GM23338 (cell line): ENCODE data around the gene SND1.

Experiments
- CREB1 ChIP-seq: fragments of 250-450 bp; sonication (Bioruptor Pico); IDR thresholded peaks from 2 replicates; pipeline ENCODE4 v1.5.0; 2020; ENCODE audit warnings: low read depth, mild to moderate bottlenecking, moderate library complexity
- EZH2 ChIP-seq: fragments of 200-600 bp; sonication (generic); IDR thresholded peaks from one replicate; pipeline ENCODE4 v1.8.0; 2017; ENCODE audit warnings: antibody characterized with exemption, mild to moderate bottlenecking, low read depth; ENCODE audit not compliant: unreplicated experiment
- EZH2phosphoT487 ChIP-seq: fragments of 200-600 bp; sonication (generic); IDR thresholded peaks from one replicate; pipeline ENCODE4 v1.8.1; 2018; ENCODE audit warnings: antibody characterized with exemption; ENCODE audit not compliant: unreplicated experiment
- NANOG ChIP-seq: IDR thresholded peaks from 2 replicates; pipeline ENCODE4 v1.6.1; 2016; ENCODE audit warnings: antibody characterized with exemption, borderline replicate concordance
- POLR2AphosphoS5 ChIP-seq: IDR thresholded peaks from 2 replicates; pipeline ENCODE4 v1.6.1; 2016; ENCODE audit warnings: antibody characterized with exemption, low read depth
- ZNF114 ChIP-seq: fragments of 250-450 bp; sonication (Bioruptor Pico); IDR thresholded peaks from 2 replicates; pipeline ENCODE4 v1.5.0; 2020; ENCODE audit warnings: mild to moderate bottlenecking, moderate library complexity
- ZNF331 ChIP-seq: fragments of 250-450 bp; sonication (Bioruptor Pico); IDR thresholded peaks from 2 replicates; pipeline ENCODE4 v1.5.0; 2020; ENCODE audit warnings: low read depth, mild to moderate bottlenecking, moderate library complexity
- TF ChIP-seq, protein P1 (sequence below), 2 experiments: fragments of 200-600 bp in 1 of 2; sonication (generic) in 1 of 2; conservative IDR thresholded peaks; 2 replicates each; pipeline versions ENCODE4 v1.5.1 to v1.6.1; 2016 to 2017; ENCODE audit warnings: antibody characterized with exemption in 2 of 2, low read depth in 2 of 2, mild to moderate bottlenecking in 2 of 2, moderate library complexity in 1 of 2
- TF ChIP-seq, protein P2 (sequence below): IDR thresholded peaks from one replicate; pipeline ENCODE4 v1.6.1; 2018; ENCODE audit warnings: antibody characterized with exemption; ENCODE audit not compliant: unreplicated experiment
- TF ChIP-seq, protein P3 (sequence below): IDR thresholded peaks from 2 replicates; pipeline ENCODE4 v1.6.1; 2016; ENCODE audit warnings: antibody characterized with exemption
- TF ChIP-seq, protein P4 (sequence below): fragments of 250-450 bp; sonication (Bioruptor Pico); IDR thresholded peaks from 2 replicates; pipeline ENCODE4 v1.5.0; 2020; ENCODE audit warnings: mild to moderate bottlenecking, moderate library complexity

DNA sequence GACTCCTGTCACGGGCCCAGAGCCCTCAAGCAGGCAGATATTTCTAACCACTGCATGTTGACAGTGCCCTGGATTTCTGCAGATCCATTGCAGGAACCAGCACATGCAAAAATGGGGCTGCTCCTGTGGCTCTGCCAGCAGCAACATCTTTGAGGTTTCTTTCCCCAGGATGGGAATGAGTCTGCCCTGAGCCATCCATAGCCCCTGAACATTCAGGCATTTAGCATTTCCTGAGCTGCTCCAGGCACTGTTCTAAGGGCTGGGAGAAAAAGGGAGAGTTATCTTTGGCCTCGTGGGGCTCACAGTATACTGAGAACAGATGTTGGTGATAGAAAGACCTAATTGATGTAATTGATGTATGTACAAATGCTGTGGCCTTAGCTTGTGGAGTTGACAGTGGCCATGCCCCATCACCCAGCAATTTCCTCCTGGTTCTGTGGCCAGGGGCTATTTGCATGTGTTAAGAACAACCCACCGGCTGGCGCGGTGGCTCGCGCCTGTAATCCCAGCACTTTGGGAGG, 445.3 kb downstream of the SND1 start:
- TF ChIP-seq, protein P1, sequence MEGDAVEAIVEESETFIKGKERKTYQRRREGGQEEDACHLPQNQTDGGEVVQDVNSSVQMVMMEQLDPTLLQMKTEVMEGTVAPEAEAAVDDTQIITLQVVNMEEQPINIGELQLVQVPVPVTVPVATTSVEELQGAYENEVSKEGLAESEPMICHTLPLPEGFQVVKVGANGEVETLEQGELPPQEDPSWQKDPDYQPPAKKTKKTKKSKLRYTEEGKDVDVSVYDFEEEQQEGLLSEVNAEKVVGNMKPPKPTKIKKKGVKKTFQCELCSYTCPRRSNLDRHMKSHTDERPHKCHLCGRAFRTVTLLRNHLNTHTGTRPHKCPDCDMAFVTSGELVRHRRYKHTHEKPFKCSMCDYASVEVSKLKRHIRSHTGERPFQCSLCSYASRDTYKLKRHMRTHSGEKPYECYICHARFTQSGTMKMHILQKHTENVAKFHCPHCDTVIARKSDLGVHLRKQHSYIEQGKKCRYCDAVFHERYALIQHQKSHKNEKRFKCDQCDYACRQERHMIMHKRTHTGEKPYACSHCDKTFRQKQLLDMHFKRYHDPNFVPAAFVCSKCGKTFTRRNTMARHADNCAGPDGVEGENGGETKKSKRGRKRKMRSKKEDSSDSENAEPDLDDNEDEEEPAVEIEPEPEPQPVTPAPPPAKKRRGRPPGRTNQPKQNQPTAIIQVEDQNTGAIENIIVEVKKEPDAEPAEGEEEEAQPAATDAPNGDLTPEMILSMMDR (conservative IDR thresholded peaks at IDR 0.05; ENCODE audit: low read depth in 2 of 2) = no peak
- TF ChIP-seq, protein P2, sequence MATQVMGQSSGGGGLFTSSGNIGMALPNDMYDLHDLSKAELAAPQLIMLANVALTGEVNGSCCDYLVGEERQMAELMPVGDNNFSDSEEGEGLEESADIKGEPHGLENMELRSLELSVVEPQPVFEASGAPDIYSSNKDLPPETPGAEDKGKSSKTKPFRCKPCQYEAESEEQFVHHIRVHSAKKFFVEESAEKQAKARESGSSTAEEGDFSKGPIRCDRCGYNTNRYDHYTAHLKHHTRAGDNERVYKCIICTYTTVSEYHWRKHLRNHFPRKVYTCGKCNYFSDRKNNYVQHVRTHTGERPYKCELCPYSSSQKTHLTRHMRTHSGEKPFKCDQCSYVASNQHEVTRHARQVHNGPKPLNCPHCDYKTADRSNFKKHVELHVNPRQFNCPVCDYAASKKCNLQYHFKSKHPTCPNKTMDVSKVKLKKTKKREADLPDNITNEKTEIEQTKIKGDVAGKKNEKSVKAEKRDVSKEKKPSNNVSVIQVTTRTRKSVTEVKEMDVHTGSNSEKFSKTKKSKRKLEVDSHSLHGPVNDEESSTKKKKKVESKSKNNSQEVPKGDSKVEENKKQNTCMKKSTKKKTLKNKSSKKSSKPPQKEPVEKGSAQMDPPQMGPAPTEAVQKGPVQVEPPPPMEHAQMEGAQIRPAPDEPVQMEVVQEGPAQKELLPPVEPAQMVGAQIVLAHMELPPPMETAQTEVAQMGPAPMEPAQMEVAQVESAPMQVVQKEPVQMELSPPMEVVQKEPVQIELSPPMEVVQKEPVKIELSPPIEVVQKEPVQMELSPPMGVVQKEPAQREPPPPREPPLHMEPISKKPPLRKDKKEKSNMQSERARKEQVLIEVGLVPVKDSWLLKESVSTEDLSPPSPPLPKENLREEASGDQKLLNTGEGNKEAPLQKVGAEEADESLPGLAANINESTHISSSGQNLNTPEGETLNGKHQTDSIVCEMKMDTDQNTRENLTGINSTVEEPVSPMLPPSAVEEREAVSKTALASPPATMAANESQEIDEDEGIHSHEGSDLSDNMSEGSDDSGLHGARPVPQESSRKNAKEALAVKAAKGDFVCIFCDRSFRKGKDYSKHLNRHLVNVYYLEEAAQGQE = no peak
- TF ChIP-seq ZNF114 (CRISPR knock-in tag) = no peak
- TF ChIP-seq POLR2AphosphoS5 = no peak
- no peak for TF ChIP-seq EZH2
- TF ChIP-seq, protein P3, sequence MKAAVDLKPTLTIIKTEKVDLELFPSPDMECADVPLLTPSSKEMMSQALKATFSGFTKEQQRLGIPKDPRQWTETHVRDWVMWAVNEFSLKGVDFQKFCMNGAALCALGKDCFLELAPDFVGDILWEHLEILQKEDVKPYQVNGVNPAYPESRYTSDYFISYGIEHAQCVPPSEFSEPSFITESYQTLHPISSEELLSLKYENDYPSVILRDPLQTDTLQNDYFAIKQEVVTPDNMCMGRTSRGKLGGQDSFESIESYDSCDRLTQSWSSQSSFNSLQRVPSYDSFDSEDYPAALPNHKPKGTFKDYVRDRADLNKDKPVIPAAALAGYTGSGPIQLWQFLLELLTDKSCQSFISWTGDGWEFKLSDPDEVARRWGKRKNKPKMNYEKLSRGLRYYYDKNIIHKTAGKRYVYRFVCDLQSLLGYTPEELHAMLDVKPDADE = no peak
- no peak for TF ChIP-seq EZH2phosphoT487
- TF ChIP-seq NANOG = no peak
- TF ChIP-seq CREB1 (CRISPR knock-in tag) = no peak
- TF ChIP-seq ZNF331 (CRISPR knock-in tag) = no peak
- TF ChIP-seq, protein P4, sequence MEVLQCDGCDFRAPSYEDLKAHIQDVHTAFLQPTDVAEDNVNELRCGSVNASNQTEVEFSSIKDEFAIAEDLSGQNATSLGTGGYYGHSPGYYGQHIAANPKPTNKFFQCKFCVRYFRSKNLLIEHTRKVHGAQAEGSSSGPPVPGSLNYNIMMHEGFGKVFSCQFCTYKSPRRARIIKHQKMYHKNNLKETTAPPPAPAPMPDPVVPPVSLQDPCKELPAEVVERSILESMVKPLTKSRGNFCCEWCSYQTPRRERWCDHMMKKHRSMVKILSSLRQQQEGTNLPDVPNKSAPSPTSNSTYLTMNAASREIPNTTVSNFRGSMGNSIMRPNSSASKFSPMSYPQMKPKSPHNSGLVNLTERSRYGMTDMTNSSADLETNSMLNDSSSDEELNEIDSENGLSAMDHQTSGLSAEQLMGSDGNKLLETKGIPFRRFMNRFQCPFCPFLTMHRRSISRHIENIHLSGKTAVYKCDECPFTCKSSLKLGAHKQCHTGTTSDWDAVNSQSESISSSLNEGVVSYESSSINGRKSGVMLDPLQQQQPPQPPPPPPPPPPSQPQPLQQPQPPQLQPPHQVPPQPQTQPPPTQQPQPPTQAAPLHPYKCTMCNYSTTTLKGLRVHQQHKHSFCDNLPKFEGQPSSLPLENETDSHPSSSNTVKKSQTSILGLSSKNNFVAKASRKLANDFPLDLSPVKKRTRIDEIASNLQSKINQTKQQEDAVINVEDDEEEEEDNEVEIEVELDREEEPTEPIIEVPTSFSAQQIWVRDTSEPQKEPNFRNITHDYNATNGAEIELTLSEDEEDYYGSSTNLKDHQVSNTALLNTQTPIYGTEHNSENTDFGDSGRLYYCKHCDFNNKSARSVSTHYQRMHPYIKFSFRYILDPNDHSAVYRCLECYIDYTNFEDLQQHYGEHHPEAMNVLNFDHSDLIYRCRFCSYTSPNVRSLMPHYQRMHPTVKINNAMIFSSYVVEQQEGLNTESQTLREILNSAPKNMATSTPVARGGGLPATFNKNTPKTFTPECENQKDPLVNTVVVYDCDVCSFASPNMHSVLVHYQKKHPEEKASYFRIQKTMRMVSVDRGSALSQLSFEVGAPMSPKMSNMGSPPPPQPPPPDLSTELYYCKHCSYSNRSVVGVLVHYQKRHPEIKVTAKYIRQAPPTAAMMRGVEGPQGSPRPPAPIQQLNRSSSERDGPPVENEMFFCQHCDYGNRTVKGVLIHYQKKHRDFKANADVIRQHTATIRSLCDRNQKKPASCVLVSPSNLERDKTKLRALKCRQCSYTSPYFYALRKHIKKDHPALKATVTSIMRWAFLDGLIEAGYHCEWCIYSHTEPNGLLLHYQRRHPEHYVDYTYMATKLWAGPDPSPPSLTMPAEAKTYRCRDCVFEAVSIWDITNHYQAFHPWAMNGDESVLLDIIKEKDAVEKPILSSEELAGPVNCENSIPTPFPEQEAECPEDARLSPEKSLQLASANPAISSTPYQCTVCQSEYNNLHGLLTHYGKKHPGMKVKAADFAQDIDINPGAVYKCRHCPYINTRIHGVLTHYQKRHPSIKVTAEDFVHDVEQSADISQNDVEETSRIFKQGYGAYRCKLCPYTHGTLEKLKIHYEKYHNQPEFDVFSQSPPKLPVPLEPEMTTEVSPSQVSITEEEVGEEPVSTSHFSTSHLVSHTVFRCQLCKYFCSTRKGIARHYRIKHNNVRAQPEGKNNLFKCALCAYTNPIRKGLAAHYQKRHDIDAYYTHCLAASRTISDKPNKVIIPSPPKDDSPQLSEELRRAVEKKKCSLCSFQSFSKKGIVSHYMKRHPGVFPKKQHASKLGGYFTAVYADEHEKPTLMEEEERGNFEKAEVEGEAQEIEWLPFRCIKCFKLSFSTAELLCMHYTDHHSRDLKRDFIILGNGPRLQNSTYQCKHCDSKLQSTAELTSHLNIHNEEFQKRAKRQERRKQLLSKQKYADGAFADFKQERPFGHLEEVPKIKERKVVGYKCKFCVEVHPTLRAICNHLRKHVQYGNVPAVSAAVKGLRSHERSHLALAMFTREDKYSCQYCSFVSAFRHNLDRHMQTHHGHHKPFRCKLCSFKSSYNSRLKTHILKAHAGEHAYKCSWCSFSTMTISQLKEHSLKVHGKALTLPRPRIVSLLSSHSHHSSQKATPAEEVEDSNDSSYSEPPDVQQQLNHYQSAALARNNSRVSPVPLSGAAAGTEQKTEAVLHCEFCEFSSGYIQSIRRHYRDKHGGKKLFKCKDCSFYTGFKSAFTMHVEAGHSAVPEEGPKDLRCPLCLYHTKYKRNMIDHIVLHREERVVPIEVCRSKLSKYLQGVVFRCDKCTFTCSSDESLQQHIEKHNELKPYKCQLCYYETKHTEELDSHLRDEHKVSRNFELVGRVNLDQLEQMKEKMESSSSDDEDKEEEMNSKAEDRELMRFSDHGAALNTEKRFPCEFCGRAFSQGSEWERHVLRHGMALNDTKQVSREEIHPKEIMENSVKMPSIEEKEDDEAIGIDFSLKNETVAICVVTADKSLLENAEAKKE (CRISPR knock-in tag) = no peak
